ENCODE results near the gene CIB2. TPM values are rescaled to one million over a fixed set of nuclear protein-coding genes. Genes with fewer than 3 reads are reported as not detected.
A peak's percentile ranks its signal among the peaks of the same experiment; 100 is the strongest.

Gene CIB2
- total and polyA plus RNA-seq, 9 donors = 1.7 to 12.4 (median 8.8) TPM

DNA sequence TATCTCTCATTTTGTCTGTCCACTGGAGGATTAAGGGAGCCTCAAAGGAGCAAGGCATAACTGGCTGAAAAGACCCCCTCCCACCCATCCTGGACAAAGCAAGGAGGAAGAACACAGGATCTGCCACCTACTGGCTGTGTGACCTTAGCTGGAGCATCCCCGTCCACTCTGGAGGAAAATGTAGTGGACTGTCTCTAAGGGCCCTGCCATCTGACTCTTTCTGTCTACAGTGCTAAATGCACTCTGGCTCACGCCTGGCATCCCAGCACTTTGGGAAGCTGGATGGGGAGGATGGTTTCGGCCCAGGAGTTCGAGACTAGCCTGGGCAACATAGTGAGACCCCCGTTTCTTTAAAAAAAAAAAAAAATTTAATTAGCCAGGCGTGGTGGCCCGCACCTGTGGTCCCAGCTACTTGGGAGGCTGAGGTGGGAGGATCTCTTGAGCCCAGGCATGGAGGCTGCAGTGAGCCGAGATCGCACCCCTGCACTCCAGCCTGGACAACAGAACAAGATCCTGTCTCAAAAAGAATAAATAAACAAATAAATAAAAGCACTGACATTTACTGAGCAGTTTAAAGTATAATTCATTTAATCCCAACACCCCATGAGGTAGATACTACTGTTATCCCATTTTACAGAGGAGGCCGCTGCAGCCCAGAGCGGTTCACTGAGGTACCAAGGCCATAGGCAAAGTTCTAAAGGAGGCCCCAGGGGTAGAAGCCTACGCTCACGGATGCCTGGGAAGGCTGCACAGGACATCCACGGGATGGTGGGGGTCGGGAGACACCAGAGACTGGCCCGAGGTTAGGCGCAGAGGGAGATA is 54.8 kb downstream of the CIB2 start:
- DNase-seq = no peak
- H3K36me3 ChIP-seq = no peaks in the 10 kb centered on the region
- TF ChIP-seq, protein P1, sequence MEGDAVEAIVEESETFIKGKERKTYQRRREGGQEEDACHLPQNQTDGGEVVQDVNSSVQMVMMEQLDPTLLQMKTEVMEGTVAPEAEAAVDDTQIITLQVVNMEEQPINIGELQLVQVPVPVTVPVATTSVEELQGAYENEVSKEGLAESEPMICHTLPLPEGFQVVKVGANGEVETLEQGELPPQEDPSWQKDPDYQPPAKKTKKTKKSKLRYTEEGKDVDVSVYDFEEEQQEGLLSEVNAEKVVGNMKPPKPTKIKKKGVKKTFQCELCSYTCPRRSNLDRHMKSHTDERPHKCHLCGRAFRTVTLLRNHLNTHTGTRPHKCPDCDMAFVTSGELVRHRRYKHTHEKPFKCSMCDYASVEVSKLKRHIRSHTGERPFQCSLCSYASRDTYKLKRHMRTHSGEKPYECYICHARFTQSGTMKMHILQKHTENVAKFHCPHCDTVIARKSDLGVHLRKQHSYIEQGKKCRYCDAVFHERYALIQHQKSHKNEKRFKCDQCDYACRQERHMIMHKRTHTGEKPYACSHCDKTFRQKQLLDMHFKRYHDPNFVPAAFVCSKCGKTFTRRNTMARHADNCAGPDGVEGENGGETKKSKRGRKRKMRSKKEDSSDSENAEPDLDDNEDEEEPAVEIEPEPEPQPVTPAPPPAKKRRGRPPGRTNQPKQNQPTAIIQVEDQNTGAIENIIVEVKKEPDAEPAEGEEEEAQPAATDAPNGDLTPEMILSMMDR (IDR thresholded peaks at IDR 0.05) = no peak
- no peak for TF ChIP-seq EP300 (IDR thresholded peaks at IDR 0.05)
- TF ChIP-seq POLR2A (IDR thresholded peaks at IDR 0.05) = no peak
- H3K4me3 ChIP-seq = peak overlapping the region; percentile 82
- WGBS, 3 donors = 14 to 23% (median 15%) methylated on average over 17 of the region's 17 CpGs
- H3K27me3 ChIP-seq = no peaks in the 10 kb centered on the region
- H3K27ac ChIP-seq = peak overlapping the region; percentile 93 to 95
- peaks cover 15% of the 10 kb centered on the region for H3K4me1 ChIP-seq (ENCODE audit: insufficient read depth)
- H3K9me3 ChIP-seq = no peaks in the 10 kb centered on the region
- intact Hi-C loops (cut with DNase I) = loop anchor here in 3 of 4 donors (5.0 to 10.0 kb wide), 3 partner anchors 64 to 72 kb away; no protein-coding TSS in a partner anchor

DNA sequence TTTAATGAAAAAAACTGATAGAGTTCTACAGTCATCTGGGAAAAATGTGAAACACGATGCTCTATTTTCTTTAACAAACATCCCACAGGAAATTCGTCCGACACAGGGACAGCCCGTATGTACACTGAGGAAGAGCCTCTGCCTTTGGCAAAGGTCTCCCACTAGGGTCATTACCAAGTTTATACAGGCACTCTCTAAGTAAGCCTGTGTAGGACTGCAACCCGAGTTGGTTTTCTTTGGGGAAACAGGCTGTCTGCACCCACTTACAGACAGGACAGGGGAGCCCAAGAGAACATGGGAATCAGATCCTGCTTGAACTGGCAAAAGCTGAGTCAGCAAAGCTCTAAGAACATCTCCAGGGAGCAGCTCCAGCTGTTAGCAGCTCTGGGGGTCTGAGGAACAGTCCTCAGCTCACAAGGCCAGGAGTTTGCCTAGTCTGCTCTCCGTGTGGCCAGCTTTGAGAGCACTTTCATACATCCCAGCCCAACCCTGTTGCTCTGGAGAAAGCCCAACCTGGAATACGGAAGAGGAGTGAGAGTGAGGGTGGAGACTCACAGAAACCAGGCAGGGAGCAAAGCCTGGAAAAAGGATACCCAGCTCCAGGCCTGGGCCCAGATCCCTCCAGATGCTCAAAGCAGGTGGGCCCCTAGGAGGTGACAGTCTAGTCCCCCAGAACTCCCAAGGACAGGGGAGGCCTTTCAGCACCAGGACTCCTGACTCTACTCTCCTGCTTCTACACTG is 55.6 kb downstream of the CIB2 start:
- no peaks in the 10 kb centered on the region for H3K9me3 ChIP-seq
- peaks cover 17% of the 10 kb centered on the region for H3K4me1 ChIP-seq (ENCODE audit: insufficient read depth)
- no peaks in the 10 kb centered on the region for H3K27me3 ChIP-seq
- intact Hi-C loops (cut with DNase I) = loop anchor here in 3 of 4 donors (5.0 to 10.0 kb wide), 3 partner anchors 63 to 71 kb away; no protein-coding TSS in a partner anchor
- WGBS, 3 donors = 0 to 5% (median 1%) methylated on average over 7 of the region's 7 CpGs
- H3K27ac ChIP-seq = peak overlapping the region; percentile 93 to 95
- H3K36me3 ChIP-seq = no peaks in the 10 kb centered on the region
- H3K4me3 ChIP-seq = peak overlapping the region; percentile 82
- DNase-seq = peak; percentile 59 to 73 (median 68)
- TF ChIP-seq EP300 (IDR thresholded peaks at IDR 0.05) (no peak), POLR2A (IDR thresholded peaks at IDR 0.05) (no peak)
- TF ChIP-seq, protein P1 (IDR thresholded peaks at IDR 0.05) = no peak

DNA sequence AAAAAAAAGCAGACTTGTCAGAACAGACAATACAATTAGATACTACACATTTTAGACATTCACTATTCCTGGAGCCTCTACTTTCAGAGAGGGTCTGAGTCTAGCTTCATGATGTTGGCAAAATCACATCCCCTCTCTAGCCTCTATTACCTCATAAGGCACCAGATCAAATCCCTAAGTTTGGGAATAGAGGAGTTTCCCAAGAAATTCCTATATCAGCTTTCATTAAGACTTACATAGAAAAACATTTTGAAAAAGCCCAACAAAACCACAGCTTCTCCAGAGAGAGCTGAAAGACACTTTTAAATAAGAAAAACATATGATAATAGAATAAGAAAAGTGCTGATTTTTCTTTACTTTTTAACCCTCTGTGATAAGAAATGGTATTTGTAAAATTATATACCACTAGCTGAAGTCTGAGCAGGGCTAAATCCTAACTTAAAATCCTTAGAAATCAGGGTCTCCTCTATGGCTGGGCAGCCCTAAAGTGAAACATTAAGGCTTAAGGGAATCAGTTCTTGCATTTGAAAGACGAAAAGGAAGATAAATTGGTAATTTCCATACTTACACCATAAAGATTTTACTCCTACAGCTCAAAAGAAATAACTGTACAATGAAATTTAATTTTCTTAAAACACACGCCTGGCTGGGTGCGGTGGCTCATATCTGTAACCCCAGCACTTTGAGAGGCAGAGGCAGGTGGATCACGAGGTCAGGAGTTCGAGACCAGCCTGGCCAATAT is 58.0 kb downstream of the CIB2 start:
- no peaks in the 10 kb centered on the region for H3K27me3 ChIP-seq
- H3K4me1 ChIP-seq (ENCODE audit: insufficient read depth) = peaks cover 34% of the 10 kb centered on the region
- H3K9me3 ChIP-seq = no peaks in the 10 kb centered on the region
- peak overlapping the region in 1 of 2 donors; percentile 95 for H3K27ac ChIP-seq
- 63 to 82% (median 67%) methylated on average over 5 of the region's 5 CpGs for WGBS, 3 donors
- no peak overlapping the region for H3K4me3 ChIP-seq
- TF ChIP-seq EP300 (IDR thresholded peaks at IDR 0.05) (no peak), POLR2A (IDR thresholded peaks at IDR 0.05) (no peak)
- TF ChIP-seq, protein P1 (IDR thresholded peaks at IDR 0.05) = no peak
- DNase-seq = no peak
- intact Hi-C loops (cut with DNase I) = loop anchor here in 2 of 4 donors (5.0 to 10.0 kb wide), 2 partner anchors 68 to 71 kb away; no protein-coding TSS in a partner anchor
- no peaks in the 10 kb centered on the region for H3K36me3 ChIP-seq
